ENCODE data around the gene PNPLA7. TPM values are rescaled to one million over a fixed set of nuclear protein-coding genes. Genes with fewer than 3 reads are reported as not detected.

PNPLA7 gene
- total and polyA plus RNA-seq, 2 of the 4 experiments (the other 2 are of a cell fraction): under 0.01 to 0.89 TPM

GRCh38 chr9:137427454-137428310 lies 122.5 kb downstream of the PNPLA7 start:
- intact Hi-C loops (cut with micrococcal nuclease): no loop called here
- CTCF ChIA-PET: no interaction called here

More at GRCh38 chr9:137427454-137428310, 122.5 kb downstream of the PNPLA7 start:
- Histone ChIP-seq H3K9me1 (ENCODE audit: insufficient read depth, low read length) (no peaks in the 10 kb centered on the region), H4K91ac (ENCODE audit: insufficient read depth, low read depth, low read length) (no peak overlapping the region), H3K4me1 (ENCODE audit: control insufficient read depth, insufficient read depth, low read length) (peaks cover 7% of the 10 kb centered on the region; the same call in 1 of the 2 replicates), H3K9me3 (ENCODE audit: control insufficient read depth, insufficient read depth, low read length) (no peaks in the 10 kb centered on the region), H2BK5ac (ENCODE audit: low read depth, low read length, poor library complexity, severe bottlenecking) (no peak overlapping the region), H2AFZ (replicated peaks; ENCODE audit: low read length, poor library complexity) (no peak overlapping the region), H3K36me3 (ENCODE audit: control insufficient read depth, insufficient read depth, low read length) (no peaks in the 10 kb centered on the region), H3K79me1 (ENCODE audit: low read depth in 1 of 2, low read length in 2 of 2) (no peaks in the 10 kb centered on the region), H2BK120ac (ENCODE audit: low read depth, low read length) (no peak overlapping the region), H3K56ac (ENCODE audit: extremely low read depth, insufficient read depth, low read length) (no peak overlapping the region), H2BK15ac (ENCODE audit: low read depth, low read length) (no peak overlapping the region), H3K4me2 (ENCODE audit: low read depth, low read length) (no peak overlapping the region), H3K14ac (replicated peaks; ENCODE audit: low read depth, low read length) (no peak overlapping the region), H3K27ac (ENCODE audit: insufficient read depth, low read length) (no peak overlapping the region), H3K4me3 (ENCODE audit: insufficient read depth, low read depth, low read length) (no peak overlapping the region), H4K8ac (ENCODE audit: low read depth in 2 of 2, low read length in 2 of 2) (no peak overlapping the region), H4K20me1 (ENCODE audit: insufficient read depth, low read length) (no peaks in the 10 kb centered on the region), H2AK5ac (ENCODE audit: low read depth, low read length) (no peak overlapping the region), H3K9ac (ENCODE audit: low read depth, low read length) (no peak overlapping the region), H4K5ac (ENCODE audit: low read depth, low read length) (no peak overlapping the region), H3K23ac (ENCODE audit: low read depth, low read length) (no peak overlapping the region), H3K27me3 (ENCODE audit: control insufficient read depth, insufficient read depth, low read length) (no peaks in the 10 kb centered on the region; the same call in 1 of the 2 replicates), H3K18ac (ENCODE audit: low read depth, low read length) (no peak overlapping the region), H2AK9ac (replicated peaks; ENCODE audit: low read depth, low read length, poor library complexity) (peak overlapping the region; percentile 72), H2BK20ac (ENCODE audit: low read depth, low read length) (no peak overlapping the region), H3K4ac (ENCODE audit: low read depth, low read length) (no peak overlapping the region)
- POLR2A ChIA-PET (ENCODE audit: unreplicated experiment): no interaction called here
- TF ChIP-seq, protein P1, sequence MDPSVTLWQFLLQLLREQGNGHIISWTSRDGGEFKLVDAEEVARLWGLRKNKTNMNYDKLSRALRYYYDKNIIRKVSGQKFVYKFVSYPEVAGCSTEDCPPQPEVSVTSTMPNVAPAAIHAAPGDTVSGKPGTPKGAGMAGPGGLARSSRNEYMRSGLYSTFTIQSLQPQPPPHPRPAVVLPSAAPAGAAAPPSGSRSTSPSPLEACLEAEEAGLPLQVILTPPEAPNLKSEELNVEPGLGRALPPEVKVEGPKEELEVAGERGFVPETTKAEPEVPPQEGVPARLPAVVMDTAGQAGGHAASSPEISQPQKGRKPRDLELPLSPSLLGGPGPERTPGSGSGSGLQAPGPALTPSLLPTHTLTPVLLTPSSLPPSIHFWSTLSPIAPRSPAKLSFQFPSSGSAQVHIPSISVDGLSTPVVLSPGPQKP (IDR thresholded peaks at IDR 0.05; ENCODE audit: borderline replicate concordance, low read depth, low read length): no peak
- TF ChIP-seq CHD1 (IDR thresholded peaks at IDR 0.05; ENCODE audit: low read depth, low read length) (no peak), BHLHE40 (IDR thresholded peaks at IDR 0.05; ENCODE audit: low read depth, low read length) (no peak), FOS (IDR thresholded peaks at IDR 0.05; ENCODE audit: low read depth, low read length) (no peak), NFE2L2 (IDR thresholded peaks at IDR 0.05; ENCODE audit: low read depth, low read length) (no peak), POLR2A (IDR thresholded peaks at IDR 0.05; ENCODE audit: low read depth, low read length) (no peak), RAD21 (IDR thresholded peaks at IDR 0.05; ENCODE audit: low read length) (no peak), MXI1 (IDR thresholded peaks at IDR 0.05; ENCODE audit: borderline replicate concordance, low read depth, low read length) (no peak), RCOR1 (IDR thresholded peaks at IDR 0.05; ENCODE audit: insufficient replicate concordance, low read length) (no peak), USF2 (IDR thresholded peaks at IDR 0.05; ENCODE audit: low read depth, low read length) (no peak)
- dilution Hi-C loops (cut with HindIII; ENCODE audit: low sequenced_read_pairs, unreplicated experiment) (no loop called here), in situ Hi-C loops (cut with MboI; ENCODE audit: low sequenced_read_pairs) (no loop called here)
- BruUV-seq (replicated peaks): no TSS peak
- no peak for ATAC-seq (ENCODE audit: low read depth)
- no peak for DNase-seq
- WGBS, 2 experiments (ENCODE audit: extremely low coverage in 2 of 2, insufficient read length in 1 of 2): 55% methylated on average over 2 of the region's 27 CpGs; no CpG with 5 or more reads in 1 of the 2 experiments

All from IMR-90 (cell line).